Ascending aorta (tissue), 2 donors: ENCODE data around the gene WDR82. TPM values are rescaled to one million over a fixed set of nuclear protein-coding genes. Genes with fewer than 3 reads are reported as not detected.

Source experiments
- DNase-seq, 2 donors: peaks; one replicate each; pipeline ENCODE4 v3.0.0-alpha.2; 2019; ENCODE audit warnings: low spot score in 2 of 2
- H3K27ac ChIP-seq, 2 donors: fragments of 200-600 bp; sonication (generic); one replicate each; pipeline ENCODE4 v1.5.1; 2016 to 2017; ENCODE audit warnings: mild to moderate bottlenecking in 1 of 2
- H3K27me3 ChIP-seq: fragments of 200-600 bp; sonication (generic); one replicate; pipeline ENCODE4 v1.5.1; 2017
- H3K36me3 ChIP-seq, 2 donors: fragments of 200-600 bp; sonication (generic); one replicate each; pipeline ENCODE4 v1.5.1; 2016
- H3K4me1 ChIP-seq, 2 donors: fragments of 200-600 bp; sonication (generic); one replicate each; pipeline ENCODE4 v1.5.1; 2016 to 2017; ENCODE audit warnings: mild to moderate bottlenecking in 1 of 2
- H3K4me3 ChIP-seq, 2 donors: fragments of 200-600 bp; sonication (generic); one replicate each; pipeline ENCODE4 v1.5.1; 2016 to 2017; ENCODE audit warnings: mild to moderate bottlenecking in 1 of 2
- H3K9me3 ChIP-seq, 2 donors: fragments of 200-600 bp; sonication (generic); one replicate each; pipeline ENCODE4 v1.5.1; 2016
- CTCF ChIP-seq, 3 experiments: fragments of 200-600 bp in 2 of 3; fragments of 450-650 bp in 1 of 3; sonication (generic) in 2 of 3; IDR thresholded peaks; one replicate each; pipeline ENCODE4 v1.5.1; 2016 to 2019; ENCODE audit warnings: antibody characterized with exemption in 3 of 3, mild to moderate bottlenecking in 1 of 3, moderate library complexity in 1 of 3
- intact Hi-C: fragments of 100-400 bp; cut with DNase I; formaldehyde crosslinking; loops from one replicate; pipeline ENCODE4 v1.15.1; 2023
- total RNA-seq: library from RNA; depleted of rRNA; stranded (reverse); fragments of >200 nt; gene quantifications from one replicate; pipeline ENCODE4 v1.1.0, GENCODE V29; 2016

The WDR82 gene
- total RNA-seq, 1 donor from 2014 or later = 42.0 TPM

DNA sequence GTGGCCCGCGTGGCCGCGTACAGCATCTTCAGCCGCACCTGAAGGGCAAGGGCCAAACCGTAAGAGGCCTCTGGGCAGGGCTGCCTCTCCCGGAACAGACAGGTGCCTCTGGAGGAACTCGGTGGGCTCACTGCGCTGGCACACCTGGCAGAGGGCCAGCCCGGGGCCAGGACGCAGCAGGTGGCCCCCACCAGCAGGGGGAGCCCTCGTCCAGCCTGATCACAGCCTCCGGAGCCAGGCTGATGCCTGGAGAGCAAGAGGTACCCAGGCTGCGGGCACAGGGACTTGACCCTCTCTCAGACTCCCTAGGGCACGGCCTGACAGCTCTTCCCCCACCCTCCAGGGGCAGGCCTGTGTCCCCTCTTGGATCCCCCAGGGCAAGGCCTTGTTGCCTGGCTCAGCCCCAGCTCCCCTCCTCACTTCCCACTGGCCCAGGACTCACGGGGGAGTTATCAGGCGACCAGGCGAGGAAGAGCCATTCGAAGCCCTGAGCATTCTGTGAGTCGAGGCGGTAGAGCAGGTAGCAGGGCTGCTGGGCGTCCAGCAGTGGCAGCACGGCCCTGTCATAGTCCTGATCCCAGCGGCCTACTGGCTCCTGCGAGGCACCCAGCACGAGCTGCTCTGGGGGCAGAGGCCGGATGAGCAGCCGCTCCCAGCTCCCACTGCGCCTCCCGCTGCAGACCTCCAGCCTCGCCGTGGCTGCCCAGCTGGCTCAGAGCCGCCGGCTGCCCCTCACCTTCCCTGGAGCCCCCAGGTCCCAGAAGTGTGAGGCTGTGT, 46.8 kb downstream of the WDR82 start:
- peak; percentile 75 to 83 (median 80) for TF ChIP-seq CTCF (IDR thresholded peaks at IDR 0.05)
- Histone ChIP-seq H3K36me3 (peaks cover 34 to 61% of the 10 kb centered on the region in 2 donors), H3K9me3 (no peaks in the 10 kb centered on the region), H3K4me3 (no peak overlapping the region), H3K4me1 (peaks cover 0 to 8% of the 10 kb centered on the region in 2 donors), H3K27me3 (no peaks in the 10 kb centered on the region), H3K27ac (no peak overlapping the region)
- intact Hi-C loops = loop anchor here (10.0 kb wide), 1 partner anchor 173 kb away; no protein-coding TSS in a partner anchor
- DNase-seq = peak in 1 of 2 donors; percentile 78

GRCh38 chr3:52230889-52231499, 47.5 kb downstream of the WDR82 start:
- Histone ChIP-seq H3K27me3 (no peaks in the 10 kb centered on the region), H3K27ac (no peak overlapping the region), H3K4me1 (peaks cover 0 to 5% of the 10 kb centered on the region in 2 donors), H3K9me3 (no peaks in the 10 kb centered on the region), H3K4me3 (no peak overlapping the region), H3K36me3 (peaks cover 34 to 61% of the 10 kb centered on the region in 2 donors)
- no peak for DNase-seq
- TF ChIP-seq CTCF (IDR thresholded peaks at IDR 0.05) = no peak
- intact Hi-C loops = loop anchor here (10.0 kb wide), 1 partner anchor 174 kb away; no protein-coding TSS in a partner anchor

GRCh38 chr3:52230461-52230860, 48.0 kb downstream of the WDR82 start:
- intact Hi-C loops = loop anchor here (10.0 kb wide), 1 partner anchor 174 kb away; no protein-coding TSS in a partner anchor

DNA sequence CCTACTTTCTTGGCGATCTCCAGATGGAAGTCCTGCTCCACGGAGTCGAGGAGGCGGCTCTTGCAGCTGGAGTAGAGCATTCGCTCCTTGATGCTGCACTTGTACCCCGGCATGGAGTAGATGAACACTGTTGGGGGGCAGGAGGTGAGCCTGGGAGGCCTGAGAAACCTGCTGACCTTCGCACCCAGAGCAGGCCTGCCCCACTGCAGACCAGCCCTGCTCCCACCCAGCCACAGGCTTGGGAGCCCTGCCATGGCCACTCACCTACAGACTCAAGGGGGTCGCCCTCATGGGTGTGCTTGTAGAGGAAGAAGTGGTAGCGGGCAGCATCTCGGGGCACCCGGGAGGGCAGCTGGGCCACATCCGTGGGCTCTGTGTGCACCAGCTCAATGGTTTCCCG, 48.8 kb downstream of the WDR82 start:
- no peaks in the 10 kb centered on the region for H3K27me3 ChIP-seq
- peaks cover 0 to under 1% of the 10 kb centered on the region in 2 donors for H3K4me1 ChIP-seq
- no peaks in the 10 kb centered on the region for H3K9me3 ChIP-seq
- DNase-seq = no peak
- H3K27ac ChIP-seq = no peak overlapping the region
- H3K4me3 ChIP-seq = no peak overlapping the region
- no peak for TF ChIP-seq CTCF (IDR thresholded peaks at IDR 0.05)
- intact Hi-C loops = loop anchor here (10.0 kb wide), 1 partner anchor 175 kb away; no protein-coding TSS in a partner anchor
- H3K36me3 ChIP-seq = peaks cover 34 to 56% of the 10 kb centered on the region in 2 donors

More at GRCh38 chr3:52230461-52230860, 48.0 kb downstream of the WDR82 start:
- Histone ChIP-seq H3K4me3 (no peak overlapping the region), H3K9me3 (no peaks in the 10 kb centered on the region), H3K4me1 (peaks cover 0 to 2% of the 10 kb centered on the region in 2 donors), H3K27ac (no peak overlapping the region), H3K36me3 (peaks cover 34 to 61% of the 10 kb centered on the region in 2 donors), H3K27me3 (no peaks in the 10 kb centered on the region)
- TF ChIP-seq CTCF (IDR thresholded peaks at IDR 0.05) = no peak
- DNase-seq = no peak

DNA sequence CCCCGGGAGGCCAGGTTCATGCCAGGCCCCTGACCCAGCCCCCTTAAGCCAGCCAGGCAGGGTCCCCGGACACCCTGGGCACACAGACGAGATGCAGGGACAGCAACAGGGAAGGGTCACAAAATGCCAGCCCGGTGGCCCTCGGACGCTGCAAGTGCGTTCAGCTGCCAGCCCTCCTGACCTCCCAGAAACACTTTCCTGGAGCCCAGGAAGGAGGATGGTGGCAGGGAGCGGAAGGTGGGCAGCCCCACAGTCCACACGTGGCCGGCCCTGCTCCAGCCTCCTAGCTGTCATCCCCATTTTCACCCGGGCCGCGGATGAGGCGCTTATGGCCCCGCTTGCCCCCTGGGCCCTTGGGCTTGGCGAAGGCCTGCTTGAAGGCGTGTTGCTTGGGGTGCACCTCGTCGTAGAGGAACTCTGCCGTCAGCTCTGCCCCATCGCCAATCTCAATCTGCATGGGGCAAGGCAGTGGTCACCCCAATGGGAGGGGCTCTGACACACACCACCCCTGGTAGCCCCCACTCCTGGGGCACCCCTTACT, 49.6 kb downstream of the WDR82 start:
- no peak for DNase-seq
- Histone ChIP-seq H3K27ac (no peak overlapping the region), H3K27me3 (no peaks in the 10 kb centered on the region), H3K9me3 (no peaks in the 10 kb centered on the region), H3K4me1 (no peaks in the 10 kb centered on the region), H3K4me3 (no peak overlapping the region), H3K36me3 (peaks cover 34 to 52% of the 10 kb centered on the region in 2 donors)
- intact Hi-C loops = no loop called here
- TF ChIP-seq CTCF (IDR thresholded peaks at IDR 0.05) = no peak
